Bladder microvascular endothelial cell (primary cell): Measurements from ENCODE around the gene MYO10. TPM values are rescaled to one million over a fixed set of nuclear protein-coding genes. Genes with fewer than 3 reads are reported as not detected.

Experiments used
- total RNA-seq: library from RNA; depleted of rRNA; stranded (reverse); fragments of >200 nt; gene quantifications from 2 replicates; pipeline ENCODE4 v1.2.3, GENCODE V29; 2014

The MYO10 gene
- 80.8 and 114 TPM in 2 replicates for total RNA-seq

DNA sequence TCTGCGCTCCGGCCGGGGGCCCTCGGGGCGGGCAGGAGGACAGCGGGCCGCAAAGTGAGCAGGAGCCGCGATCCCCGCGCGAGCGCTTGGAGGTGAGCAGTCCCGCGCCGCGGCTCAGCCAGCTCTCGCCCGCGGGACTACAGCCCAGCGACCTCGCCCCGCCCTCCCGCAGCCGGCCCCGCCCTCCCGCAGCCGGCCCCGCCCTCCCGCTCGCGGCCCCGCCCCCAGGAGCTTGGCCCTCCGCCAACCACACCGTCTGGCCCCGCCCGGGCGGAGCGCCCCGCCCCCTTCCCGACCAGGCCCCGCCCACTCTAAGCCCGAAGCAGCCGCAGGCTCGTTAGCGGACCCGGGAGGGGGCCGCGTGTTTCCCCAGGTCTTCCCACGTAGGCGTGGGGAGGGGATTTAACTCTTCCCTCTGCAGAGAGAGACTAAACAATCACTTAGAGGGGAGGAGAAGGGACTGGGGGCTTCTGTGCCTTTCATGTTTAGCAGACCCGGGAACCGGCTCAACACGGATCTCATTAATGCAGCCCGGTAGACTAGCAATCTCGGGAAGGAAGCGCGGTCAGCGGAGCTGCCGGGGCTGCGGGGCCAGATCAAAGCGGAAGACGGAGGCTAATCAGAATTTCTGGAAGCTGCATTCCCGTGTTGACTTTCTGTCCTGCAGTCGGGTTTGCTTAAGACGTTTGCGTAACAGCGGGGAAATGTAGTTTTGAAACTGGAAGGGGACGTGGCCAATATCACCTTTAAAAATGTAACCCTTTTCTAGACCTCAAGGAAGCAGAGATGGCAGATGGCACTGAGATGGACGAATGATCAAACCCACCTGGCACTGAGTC is at the start of gene MYO10:
TSS of gene MYO10 (minus strand) at position 139 of the 839 bp plus-strand sequence. CDS start 480 bp downstream, outside the sequence.

DNA sequence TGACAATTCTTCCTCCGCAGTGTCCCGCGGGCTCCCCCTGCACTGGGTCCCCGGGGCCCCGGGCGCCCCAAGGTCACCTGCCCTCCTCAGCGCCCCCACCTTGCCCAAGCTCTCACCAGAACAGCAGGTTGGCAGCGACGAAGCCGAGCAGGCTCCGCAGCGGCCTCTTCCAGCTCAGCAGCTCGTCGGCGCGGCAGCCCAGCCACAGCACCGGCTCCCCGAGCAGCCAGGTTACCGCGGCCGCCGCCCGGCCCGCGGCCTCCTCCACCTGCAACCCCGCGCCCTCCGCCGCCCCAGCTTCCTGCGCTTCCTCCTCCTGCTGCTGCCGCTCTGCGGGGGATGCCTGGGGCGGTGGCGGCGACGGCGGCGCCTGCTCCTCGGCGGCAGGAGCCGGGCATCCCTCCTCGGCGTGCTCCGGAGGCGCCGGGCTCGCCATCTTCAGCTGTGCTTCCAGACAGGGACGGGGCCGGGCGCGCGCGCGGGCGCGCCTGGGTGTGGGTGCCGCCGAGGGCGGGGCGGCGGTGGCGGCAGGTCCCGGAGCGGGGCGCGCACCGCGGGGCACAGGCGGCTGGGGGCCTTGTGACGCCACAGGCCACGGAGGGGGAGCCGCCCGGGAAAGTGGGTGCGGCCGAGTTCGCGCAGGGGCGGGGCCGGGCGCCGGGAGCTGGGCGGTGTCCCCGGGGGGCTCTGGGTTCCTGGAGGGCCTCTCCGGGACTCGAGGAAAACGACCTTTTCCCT is 319.4 kb downstream of the MYO10 start, which contains the start of gene RETREG1:
TSS of gene RETREG1 (minus strand) at position 462 of the 738 bp plus-strand sequence. CDS start at position 436, 26 bp downstream.

